Loucy (cell line): Measurements from ENCODE around the gene ST3GAL2.

Experiments used
- EZH2phosphoT487 ChIP-seq: fragments of 200-600 bp; IDR thresholded peaks from 2 replicates; pipeline ENCODE4 v1.6.1; 2018; ENCODE audit warnings: antibody characterized with exemption, mild to moderate bottlenecking, moderate library complexity, borderline replicate concordance
- TF ChIP-seq, protein P1 (sequence below): fragments of 200-600 bp; sonication (generic); conservative IDR thresholded peaks from 2 replicates; pipeline ENCODE4 v1.5.1; 2014; ENCODE audit warnings: mild to moderate bottlenecking, antibody characterized with exemption, low read length

DNA sequence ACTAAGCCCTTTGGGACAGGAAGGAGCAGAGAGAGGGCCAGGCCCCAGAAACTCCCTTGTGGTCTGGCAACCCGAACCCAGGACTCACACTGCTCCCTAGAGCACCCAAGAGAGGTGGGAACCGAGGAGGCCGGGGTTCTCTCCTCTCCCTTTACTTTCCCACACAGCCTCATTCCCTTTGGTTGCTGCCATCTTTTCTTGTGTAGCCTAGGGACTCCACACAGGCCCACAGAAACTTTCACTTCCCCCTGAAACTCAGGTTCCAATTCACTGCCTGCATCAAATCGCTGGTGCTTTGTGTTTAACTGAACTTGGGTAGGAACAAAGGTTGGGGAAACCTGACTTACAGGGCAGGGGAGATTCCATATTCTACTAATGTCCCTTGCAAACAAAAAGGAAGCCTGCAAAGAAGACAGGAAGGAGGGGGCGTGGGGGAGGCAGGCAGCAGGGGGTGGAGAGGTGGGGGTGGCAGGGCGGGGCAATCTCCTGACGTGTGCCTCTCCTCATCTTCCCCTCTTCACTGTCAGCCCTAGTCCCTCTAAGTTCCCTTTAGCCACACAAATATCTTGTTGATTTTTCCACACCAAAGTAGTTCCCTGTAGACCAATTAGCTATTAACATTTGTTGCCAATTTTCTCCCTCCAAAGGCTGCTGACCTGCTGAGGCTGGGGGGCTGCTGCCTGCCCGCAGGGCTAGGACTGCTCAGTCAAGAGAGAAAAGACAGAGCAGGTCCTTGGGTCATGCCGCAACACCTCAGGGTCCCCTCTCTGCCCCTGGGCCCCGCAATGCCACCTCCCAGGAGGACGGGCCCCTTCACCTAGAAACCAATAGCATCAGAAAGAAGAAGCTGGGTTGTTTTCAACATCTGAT lies 8.0 kb downstream of the ST3GAL2 start:
- TF ChIP-seq, protein P1, sequence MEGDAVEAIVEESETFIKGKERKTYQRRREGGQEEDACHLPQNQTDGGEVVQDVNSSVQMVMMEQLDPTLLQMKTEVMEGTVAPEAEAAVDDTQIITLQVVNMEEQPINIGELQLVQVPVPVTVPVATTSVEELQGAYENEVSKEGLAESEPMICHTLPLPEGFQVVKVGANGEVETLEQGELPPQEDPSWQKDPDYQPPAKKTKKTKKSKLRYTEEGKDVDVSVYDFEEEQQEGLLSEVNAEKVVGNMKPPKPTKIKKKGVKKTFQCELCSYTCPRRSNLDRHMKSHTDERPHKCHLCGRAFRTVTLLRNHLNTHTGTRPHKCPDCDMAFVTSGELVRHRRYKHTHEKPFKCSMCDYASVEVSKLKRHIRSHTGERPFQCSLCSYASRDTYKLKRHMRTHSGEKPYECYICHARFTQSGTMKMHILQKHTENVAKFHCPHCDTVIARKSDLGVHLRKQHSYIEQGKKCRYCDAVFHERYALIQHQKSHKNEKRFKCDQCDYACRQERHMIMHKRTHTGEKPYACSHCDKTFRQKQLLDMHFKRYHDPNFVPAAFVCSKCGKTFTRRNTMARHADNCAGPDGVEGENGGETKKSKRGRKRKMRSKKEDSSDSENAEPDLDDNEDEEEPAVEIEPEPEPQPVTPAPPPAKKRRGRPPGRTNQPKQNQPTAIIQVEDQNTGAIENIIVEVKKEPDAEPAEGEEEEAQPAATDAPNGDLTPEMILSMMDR: no peak
- TF ChIP-seq EZH2phosphoT487: no peak
